ENCODE results near the gene TAL1. TPM values are rescaled to one million over a fixed set of nuclear protein-coding genes. Genes with fewer than 3 reads are reported as not detected.
A peak's percentile ranks its signal among the peaks of the same experiment; 100 is the strongest.

Gene TAL1
- polyA plus RNA-seq, 1 of the 3 experiments (the other 2 are of a cell fraction), result not detected

- POLR2A ChIA-PET, result no interaction called here
- Histone ChIP-seq H3K9ac (no peak overlapping the region), H2AFZ (ENCODE audit: low read depth) (no peak overlapping the region), H3K27me3 (ENCODE audit: insufficient read depth) (no peaks in the 10 kb centered on the region), H3K9me2 (no peaks in the 10 kb centered on the region), H3K9me3 (no peaks in the 10 kb centered on the region), H3K36me3 (replicated peaks in 1 of 2; ENCODE audit: control insufficient read depth in 1 of 2, insufficient read depth in 2 of 2, low read length in 1 of 2) (no peaks in the 10 kb centered on the region), H3K27ac (ENCODE audit: low read depth in 2 of 2, low read length in 1 of 2) (no peak overlapping the region), H3K4me1 (ENCODE audit: control insufficient read depth in 1 of 2, insufficient read depth in 2 of 2, low read depth in 1 of 2, low read length in 1 of 2) (peaks cover 0 to 2% of the 10 kb centered on the region in 2 experiments; a peak in 1 of 4 replicates), H3K4me2 (no peak overlapping the region), H3F3A (replicated peaks; ENCODE audit: insufficient read depth) (no peaks in the 10 kb centered on the region), H4K20me1 (ENCODE audit: insufficient read depth) (no peaks in the 10 kb centered on the region), H3K4me3 (ENCODE audit: low read depth in 2 of 2, low read length in 1 of 2) (no peak overlapping the region), H3K79me2 (ENCODE audit: insufficient read depth) (no peaks in the 10 kb centered on the region)
- CTCF ChIA-PET, result interaction anchor here (0.6 to 8.1 kb wide), 5 partner anchors 7 to 813 kb away, joined by 3 to 143 read pairs (median 6); partner anchors contain the start of gene PDZK1IP1
- no peak for TF ChIP-seq SMC3 (IDR thresholded peaks at IDR 0.05; ENCODE audit: low read depth, low read length)
- no peak for TF ChIP-seq EP300 (IDR thresholded peaks at IDR 0.05; ENCODE audit: borderline replicate concordance in 1 of 2, low read depth in 1 of 2, low read length in 1 of 2)
- TF ChIP-seq YY1 (IDR thresholded peaks at IDR 0.05; ENCODE audit: low read depth), result no peak
- no peak for TF ChIP-seq GABPA (IDR thresholded peaks at IDR 0.05; ENCODE audit: low read depth)
- no peak for TF ChIP-seq JUND (IDR thresholded peaks at IDR 0.05)
- TF ChIP-seq TCF12 (IDR thresholded peaks at IDR 0.05), result no peak
- no peak for TF ChIP-seq FOXJ3 (CRISPR knock-in tag; IDR thresholded peaks at IDR 0.05)
- TF ChIP-seq RXRA (IDR thresholded peaks at IDR 0.05; ENCODE audit: borderline replicate concordance, low read depth), result no peak
- TF ChIP-seq PBX3 (IDR thresholded peaks at IDR 0.05), result no peak
- TF ChIP-seq GATA2 (CRISPR knock-in tag; IDR thresholded peaks at IDR 0.05), result no peak
- TF ChIP-seq MXI1 (IDR thresholded peaks at IDR 0.05; ENCODE audit: low read depth, low read length), result no peak
- no peak for TF ChIP-seq USF1 (IDR thresholded peaks at IDR 0.05; ENCODE audit: borderline replicate concordance, low read depth)
- no peak for TF ChIP-seq ELF1 (IDR thresholded peaks at IDR 0.05)
- no peak for TF ChIP-seq EZH2phosphoT487 (IDR thresholded peaks at IDR 0.05; ENCODE audit: borderline replicate concordance, low read depth)
- TF ChIP-seq RAD21 (IDR thresholded peaks at IDR 0.05; ENCODE audit: low read length), result no peak
- TF ChIP-seq REST (IDR thresholded peaks at IDR 0.05; ENCODE audit: low read depth, low read length), result no peak
- WGBS (ENCODE audit: low lambda C conversion rate), result 40% methylated on average over 13 of the region's 14 CpGs
- peak; percentile 1 for DNase-seq
Observed at GRCh38 chr1:47184822-47185677, 47.0 kb downstream of the TAL1 start.

All from SK-N-SH (cell line).